Keratinocyte (primary cell): ENCODE measurements around the gene CSH2.

Source experiments
- CTCF ChIP-seq, 3 experiments: IDR thresholded peaks in 1 of 3; conservative IDR thresholded peaks in 1 of 3; optimal IDR thresholded peaks in 1 of 3; 2 replicates in 2 of 3; 3 replicates in 1 of 3; pipeline versions ENCODE3 to v1.5.1; 2011; ENCODE audit warnings: low read length in 3 of 3, mild to moderate bottlenecking in 3 of 3, moderate library complexity in 2 of 3, control low read depth in 1 of 3, inconsistent platforms in 1 of 3; ENCODE audit not compliant: insufficient read depth in 2 of 3; ENCODE audit errors: extremely low read depth in 1 of 3
- EZH2 ChIP-seq: IDR thresholded peaks from one replicate; pipeline ENCODE4 v1.6.1; 2012; ENCODE audit warnings: inconsistent platforms, mild to moderate bottlenecking, low read length, moderate library complexity

GRCh38 chr17:63850401-63850800, 23.1 kb downstream of the CSH2 start:
- TF ChIP-seq CTCF (optimal IDR thresholded peaks at IDR 0.05 in 1 of 3, IDR thresholded peaks at IDR 0.05 in 1 of 3, conservative IDR thresholded peaks at IDR 0.05 in 1 of 3; ENCODE audit: extremely low read depth in 1 of 3, insufficient read depth in 2 of 3, low read length in 3 of 3) (no peak), EZH2 (no peak)
